Measurements from ENCODE around the gene USP35. TPM values are rescaled to one million over a fixed set of nuclear protein-coding genes. Genes with fewer than 3 reads are reported as not detected.
A peak's percentile ranks its signal among the peaks of the same experiment; 100 is the strongest.

The USP35 gene
- total RNA-seq, 1 experiment from 2014 or later, result 11.3 TPM

GRCh38 chr11:78149646-78150045, 39.1 kb upstream of the USP35 start:
- no peaks in the 10 kb centered on the region for H3K36me3 Mint-ChIP-seq (ENCODE audit: insufficient read depth, unreplicated experiment)
- no TSS peak for BruUV-seq (replicated peaks)
- CTCF ChIA-PET, result interaction anchor here (0.6 to 2.1 kb wide), 10 partner anchors 9 to 678 kb away, joined by 3 to 15 read pairs (median 4); partner anchors contain the start of genes ALG8, KCTD21 and USP35
- intact Hi-C loops (cut with micrococcal nuclease; ENCODE audit: unreplicated experiment), result loop anchor here (1.0 kb wide), 1 partner anchor 39 kb away; the partner anchor contains the start of genes KCTD21 and USP35
- peaks cover 16% of the 10 kb centered on the region for H3K4me1 Mint-ChIP-seq (ENCODE audit: low read depth, unreplicated experiment)
- peak in 1 of 2 experiments; percentile 31 for DNase-seq
- no peak overlapping the region for H3K27ac Mint-ChIP-seq (ENCODE audit: unreplicated experiment)
- POLR2A ChIA-PET, result no interaction called here
- H3K4me1 ChIP-seq, result peaks cover 19% of the 10 kb centered on the region
- H3K36me3 ChIP-seq (ENCODE audit: control insufficient read depth, insufficient read depth, low read length), result no peaks in the 10 kb centered on the region
- no peaks in the 10 kb centered on the region for H3K27me3 ChIP-seq (replicated peaks; ENCODE audit: control insufficient read depth, insufficient read depth, low read length)
- no peak overlapping the region for H3K4me3 Mint-ChIP-seq (ENCODE audit: unreplicated experiment)
- no peaks in the 10 kb centered on the region for H3K9me3 Mint-ChIP-seq (ENCODE audit: unreplicated experiment)
- no peaks in the 10 kb centered on the region for H3K9me3 ChIP-seq
- TF ChIP-seq CTCF (IDR thresholded peaks at IDR 0.05; ENCODE audit: insufficient read depth in 1 of 2, low read depth in 1 of 2, low read length in 1 of 2, severe bottlenecking in 1 of 2, unreplicated experiment in 1 of 2), result peak in 1 of 2 experiments; percentile 15
- H3K27me3 Mint-ChIP-seq (ENCODE audit: insufficient read depth, unreplicated experiment), result no peaks in the 10 kb centered on the region
- H3K4me3 ChIP-seq (ENCODE audit: low read depth, low read length), result no peak overlapping the region

- H3K4me1 ChIP-seq, result peaks cover 19% of the 10 kb centered on the region
- Mint-ChIP-seq H3K27me3 (ENCODE audit: insufficient read depth, unreplicated experiment) (no peaks in the 10 kb centered on the region), H3K4me1 (ENCODE audit: low read depth, unreplicated experiment) (peaks cover 16% of the 10 kb centered on the region), H3K9me3 (ENCODE audit: unreplicated experiment) (no peaks in the 10 kb centered on the region), H3K27ac (ENCODE audit: unreplicated experiment) (no peak overlapping the region), H3K4me3 (ENCODE audit: unreplicated experiment) (no peak overlapping the region), H3K36me3 (ENCODE audit: insufficient read depth, unreplicated experiment) (no peaks in the 10 kb centered on the region)
- no peak for TF ChIP-seq CTCF (IDR thresholded peaks at IDR 0.05; ENCODE audit: insufficient read depth in 1 of 2, low read depth in 1 of 2, low read length in 1 of 2, severe bottlenecking in 1 of 2, unreplicated experiment in 1 of 2)
- no TSS peak for BruUV-seq (replicated peaks)
- ChIA-PET CTCF (interaction anchor here (0.6 to 2.1 kb wide), 6 partner anchors 10 to 414 kb away, joined by 3 to 15 read pairs (median 6); partner anchors contain the start of gene ALG8), POLR2A (interaction anchor here (0.6 kb wide), 1 partner anchor 212 kb away, joined by 23 read pairs; no protein-coding TSS in a partner anchor)
- H3K9me3 ChIP-seq, result no peaks in the 10 kb centered on the region
- H3K4me3 ChIP-seq (ENCODE audit: low read depth, low read length), result no peak overlapping the region
- DNase-seq, result no peak
- no peaks in the 10 kb centered on the region for H3K36me3 ChIP-seq (ENCODE audit: control insufficient read depth, insufficient read depth, low read length)
- intact Hi-C loops (cut with micrococcal nuclease; ENCODE audit: unreplicated experiment), result no loop called here
- H3K27me3 ChIP-seq (replicated peaks; ENCODE audit: control insufficient read depth, insufficient read depth, low read length), result no peaks in the 10 kb centered on the region
Measured at GRCh38 chr11:78150346-78150745, 38.4 kb upstream of the USP35 start.

DNA sequence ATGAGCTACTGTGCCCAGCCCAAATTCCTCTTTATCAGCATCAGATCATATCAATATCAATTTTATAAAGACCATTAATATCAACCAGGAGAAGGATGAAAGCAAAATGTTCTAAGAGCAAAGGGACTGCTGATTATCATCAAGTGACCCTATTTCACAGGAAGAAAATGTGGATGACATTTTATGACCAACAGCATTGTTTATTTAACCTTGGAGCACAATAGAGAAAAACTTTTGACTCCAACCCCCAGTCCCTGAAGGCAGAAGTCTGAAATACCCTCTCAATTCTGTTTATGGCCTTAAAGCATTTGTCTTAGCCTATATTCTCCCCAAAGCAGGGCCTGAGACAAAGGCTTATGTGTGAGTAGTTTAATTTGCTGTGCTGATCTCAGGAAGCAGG, 38.0 kb upstream of the USP35 start:
- Mint-ChIP-seq H3K9me3 (ENCODE audit: unreplicated experiment) (no peaks in the 10 kb centered on the region), H3K4me1 (ENCODE audit: low read depth, unreplicated experiment) (peaks cover 16% of the 10 kb centered on the region), H3K27ac (ENCODE audit: unreplicated experiment) (no peak overlapping the region), H3K36me3 (ENCODE audit: insufficient read depth, unreplicated experiment) (no peaks in the 10 kb centered on the region), H3K27me3 (ENCODE audit: insufficient read depth, unreplicated experiment) (no peaks in the 10 kb centered on the region), H3K4me3 (ENCODE audit: unreplicated experiment) (no peak overlapping the region)
- no peak for DNase-seq
- BruUV-seq (replicated peaks), result no TSS peak
- no peaks in the 10 kb centered on the region for H3K9me3 ChIP-seq
- CTCF ChIA-PET, result interaction anchor here (2.1 kb wide), 1 partner anchor 12 kb away, joined by 6 read pairs; the partner anchor contains the start of gene ALG8
- intact Hi-C loops (cut with micrococcal nuclease; ENCODE audit: unreplicated experiment), result no loop called here
- no peak for TF ChIP-seq CTCF (IDR thresholded peaks at IDR 0.05; ENCODE audit: insufficient read depth in 1 of 2, low read depth in 1 of 2, low read length in 1 of 2, severe bottlenecking in 1 of 2, unreplicated experiment in 1 of 2)
- POLR2A ChIA-PET, result interaction anchor here (0.6 to 1.0 kb wide), 2 partner anchors 12 to 212 kb away, joined by 3 to 23 read pairs; no protein-coding TSS in a partner anchor
- peaks cover 19% of the 10 kb centered on the region for H3K4me1 ChIP-seq
- H3K36me3 ChIP-seq (ENCODE audit: control insufficient read depth, insufficient read depth, low read length), result no peaks in the 10 kb centered on the region
- no peaks in the 10 kb centered on the region for H3K27me3 ChIP-seq (replicated peaks; ENCODE audit: control insufficient read depth, insufficient read depth, low read length)
- no peak overlapping the region for H3K4me3 ChIP-seq (ENCODE audit: low read depth, low read length)
